HepG2 (cell line): ENCODE data around the gene TRNP1. TPM values are rescaled to one million over a fixed set of nuclear protein-coding genes. Genes with fewer than 3 reads are reported as not detected.

ENCODE experiments used
- CEBPG ChIP-seq: IDR thresholded peaks from 2 replicates; pipeline ENCODE4 v1.6.1; 2016
- CENPBD1 ChIP-seq: sonication (generic); formaldehyde crosslinking; IDR thresholded peaks from 2 replicates; pipeline ENCODE4 v1.8.0; 2022; ENCODE audit warnings: missing genetic modification reagents, low read depth, mild to moderate bottlenecking, borderline replicate concordance
- DRAP1 ChIP-seq: IDR thresholded peaks from 2 replicates; pipeline ENCODE4 v1.6.1; 2016; ENCODE audit warnings: missing genetic modification reagents, missing compliant biosample characterization
- GMEB1 ChIP-seq: sonication (generic); formaldehyde crosslinking; IDR thresholded peaks from 2 replicates; pipeline ENCODE4 v1.5.1; 2020; ENCODE audit warnings: missing genetic modification reagents, mild to moderate bottlenecking, borderline replicate concordance
- HNRNPLL ChIP-seq: fragments of 200-400 bp; formaldehyde crosslinking; IDR thresholded peaks from 2 replicates; pipeline ENCODE4 v1.6.1; 2017; ENCODE audit warnings: mild to moderate bottlenecking, low read depth, low read length; ENCODE audit not compliant: poor library complexity, severe bottlenecking
- IRF9 ChIP-seq: sonication (generic); formaldehyde crosslinking; IDR thresholded peaks from 2 replicates; pipeline ENCODE4 v1.8.0; 2022; ENCODE audit warnings: missing genetic modification reagents, mild to moderate bottlenecking, borderline replicate concordance
- MXD3 ChIP-seq: IDR thresholded peaks from 2 replicates; pipeline ENCODE4 v1.6.1; 2016; ENCODE audit warnings: mild to moderate bottlenecking, missing biosample characterization, missing genetic modification reagents
- SNAI1 ChIP-seq: sonication (generic); formaldehyde crosslinking; IDR thresholded peaks from 2 replicates; pipeline ENCODE4 v1.5.0; 2020; ENCODE audit warnings: mild to moderate bottlenecking, missing genetic modification reagents, borderline replicate concordance
- SPEN ChIP-seq: sonication (generic); formaldehyde crosslinking; IDR thresholded peaks from 2 replicates; pipeline ENCODE4 v1.5.1; 2020; ENCODE audit warnings: low read depth, mild to moderate bottlenecking, missing genetic modification reagents
- TEAD3 ChIP-seq: optimal IDR thresholded peaks from 2 replicates; pipeline ENCODE3; 2016; ENCODE audit warnings: borderline replicate concordance
- TERF1 ChIP-seq: sonication (generic); formaldehyde crosslinking; IDR thresholded peaks from 2 replicates; pipeline ENCODE4 v1.8.0; 2022; ENCODE audit warnings: mild to moderate bottlenecking, missing genetic modification reagents, moderate library complexity
- XRCC5 ChIP-seq: fragments of 200-400 bp; formaldehyde crosslinking; optimal IDR thresholded peaks from 2 replicates; pipeline ENCODE3; 2017; ENCODE audit warnings: mild to moderate bottlenecking, low read length
- ZBTB10 ChIP-seq: sonication (generic); formaldehyde crosslinking; IDR thresholded peaks from 2 replicates; pipeline ENCODE4 v1.4.0; 2020; ENCODE audit warnings: missing genetic modification reagents, borderline replicate concordance
- ZKSCAN8 ChIP-seq: IDR thresholded peaks from 2 replicates; pipeline ENCODE4 v1.6.1; 2016; ENCODE audit warnings: borderline replicate concordance, missing genetic modification reagents, missing compliant biosample characterization
- ZNF235 ChIP-seq: sonication (generic); formaldehyde crosslinking; IDR thresholded peaks from 2 replicates; pipeline ENCODE4 v1.8.1; 2023; ENCODE audit warnings: mild to moderate bottlenecking, missing genetic modification reagents, borderline replicate concordance
- ZNF468 ChIP-seq: sonication (generic); formaldehyde crosslinking; IDR thresholded peaks from 2 replicates; pipeline ENCODE4 v1.8.0; 2022; ENCODE audit warnings: mild to moderate bottlenecking, moderate library complexity, missing genetic modification reagents
- ZNF550 ChIP-seq: sonication (generic); formaldehyde crosslinking; IDR thresholded peaks from 2 replicates; pipeline ENCODE4 v1.4.0; 2020; ENCODE audit warnings: mild to moderate bottlenecking, missing genetic modification reagents, borderline replicate concordance
- ZNF556 ChIP-seq: sonication (generic); formaldehyde crosslinking; IDR thresholded peaks from 2 replicates; pipeline ENCODE4 v1.4.0; 2020; ENCODE audit warnings: mild to moderate bottlenecking, missing genetic modification reagents, borderline replicate concordance
- ZSCAN25 ChIP-seq: sonication (generic); formaldehyde crosslinking; IDR thresholded peaks from 2 replicates; pipeline ENCODE4 v1.8.0; 2022; ENCODE audit warnings: mild to moderate bottlenecking, missing genetic modification reagents
- polyA plus RNA-seq, 8 experiments: library from polyadenylated mRNA; depleted of rRNA in 3 of 8; stranded (reverse) in 7 of 8; unstranded in 1 of 8; fragments of >200 nt; fragmentation: Illumina TruSeq in 4 of 8; extraction: Trizol in 4 of 8; gene quantifications; 2 replicates each; pipeline versions ENCODE4 v1.2.1 to v1.2.3, GENCODE V29; 2011 to 2016; ENCODE audit warnings: low read depth in 4 of 8, missing spikeins in 1 of 8, mixed read lengths in 1 of 8; ENCODE audit not compliant: insufficient read depth in 1 of 8
- total RNA-seq, 5 experiments: library from RNA; depleted of rRNA; stranded (reverse); fragments of >200 nt; fragmentation: Illumina TruSeq; extraction: Trizol; gene quantifications; 2 replicates each; pipeline ENCODE4 v1.2.3, GENCODE V29; 2016; ENCODE audit warnings: low read depth in 1 of 5

Gene TRNP1
- total and polyA plus RNA-seq, 2 of the 13 experiments (the other 11 are each of a cell fraction or from before 2014, with no cell fraction given), result 42.0 to 158 TPM

- TF ChIP-seq ZNF468 (CRISPR knock-in tag) (0 out of 2 replicates have a peak, but pooled peaks have one; percentile 81), TERF1 (CRISPR knock-in tag) (peak; percentile 6; the same call in 1 of the 2 replicates), ZSCAN25 (peak; percentile 63; the same call in 1 of the 2 replicates), CEBPG (CRISPR knock-in tag) (0 out of 2 replicates have a peak, but pooled peaks have one; percentile 7), IRF9 (0 out of 2 replicates have a peak, but pooled peaks have one; percentile 38), SPEN (CRISPR knock-in tag) (peak; percentile 34), ZNF550 (no peak), ZKSCAN8 (CRISPR knock-in tag) (0 out of 2 replicates have a peak, but pooled peaks have one; percentile 30), DRAP1 (CRISPR knock-in tag) (0 out of 2 replicates have a peak, but pooled peaks have one; percentile 27), TEAD3 (CRISPR knock-in tag) (peak; percentile 48), ZNF235 (peak; percentile 57), SNAI1 (no peak; the same call in 1 of the 2 replicates), ZNF556 (CRISPR knock-in tag) (0 out of 2 replicates have a peak, but pooled peaks have one; percentile 41), MXD3 (CRISPR knock-in tag) (no peak; the same call in 1 of the 2 replicates), HNRNPLL (peak; percentile 47), CENPBD1 (no peak), XRCC5 (peak; percentile 44), ZBTB10 (CRISPR knock-in tag) (peak; percentile 51; the same call in 1 of the 2 replicates), GMEB1 (CRISPR knock-in tag) (peak; percentile 70; the same call in 1 of the 2 replicates)
Measured at GRCh38 chr1:26959722-26960624, 33.5 kb upstream of the TRNP1 start, which contains the start of gene KDF1 (continued).
